GM10248 (cell line): ENCODE measurements around the gene EFNB2.

Source experiments
- CTCF ChIA-PET: fragments of 300-600 bp; sonication (Branson Sonifier 250); formaldehyde crosslinking; extraction: SDS; loops from one replicate; lab custom pipeline; 2021; ENCODE audit warnings: antibody characterized with exemption; lab: Yijun Ruan, JAX
- POLR2A ChIA-PET: fragments of 350-650 bp; sonication (Branson Sonifier 250); formaldehyde crosslinking; extraction: SDS; loops from one replicate; lab custom pipeline; 2020; ENCODE audit warnings: antibody characterized with exemption; lab: Yijun Ruan, JAX
- DNase-seq: peaks from one replicate; pipeline ENCODE4 v3.0.0; 2012; ENCODE audit errors: extremely low spot score
- TF ChIP-seq, protein P1 (sequence below): IDR thresholded peaks from 2 replicates; pipeline ENCODE4 v1.5.1; 2012; ENCODE audit warnings: mild to moderate bottlenecking, low read depth; ENCODE audit errors: extremely low read depth, missing control alignments, control extremely low read depth

The EFNB2 gene

DNA sequence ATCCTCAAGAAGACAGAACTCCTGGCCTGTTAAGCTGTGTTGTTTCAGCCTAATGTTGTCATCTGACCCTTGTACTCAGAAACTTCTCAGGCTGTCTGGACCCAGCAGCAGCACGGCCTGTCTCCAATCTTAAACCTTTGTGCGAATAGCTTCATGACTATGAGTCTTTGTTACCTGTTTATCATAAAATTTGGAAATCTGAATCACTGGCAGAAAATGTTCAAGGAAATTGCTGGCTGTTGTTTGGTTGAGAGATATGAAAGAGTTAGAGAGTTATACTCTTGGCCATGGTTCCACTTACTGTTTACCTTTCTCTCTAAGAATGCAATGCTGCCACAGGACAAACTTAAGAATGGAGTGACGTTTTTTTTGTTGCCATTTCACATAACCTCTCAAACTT, 59.6 kb downstream of the EFNB2 start:
- CTCF ChIA-PET: interaction anchor here (1.1 to 1.9 kb wide), 4 partner anchors 9 to 19 kb away, joined by 3 to 10 read pairs (median 3); no protein-coding TSS in a partner anchor
- TF ChIP-seq, protein P1, sequence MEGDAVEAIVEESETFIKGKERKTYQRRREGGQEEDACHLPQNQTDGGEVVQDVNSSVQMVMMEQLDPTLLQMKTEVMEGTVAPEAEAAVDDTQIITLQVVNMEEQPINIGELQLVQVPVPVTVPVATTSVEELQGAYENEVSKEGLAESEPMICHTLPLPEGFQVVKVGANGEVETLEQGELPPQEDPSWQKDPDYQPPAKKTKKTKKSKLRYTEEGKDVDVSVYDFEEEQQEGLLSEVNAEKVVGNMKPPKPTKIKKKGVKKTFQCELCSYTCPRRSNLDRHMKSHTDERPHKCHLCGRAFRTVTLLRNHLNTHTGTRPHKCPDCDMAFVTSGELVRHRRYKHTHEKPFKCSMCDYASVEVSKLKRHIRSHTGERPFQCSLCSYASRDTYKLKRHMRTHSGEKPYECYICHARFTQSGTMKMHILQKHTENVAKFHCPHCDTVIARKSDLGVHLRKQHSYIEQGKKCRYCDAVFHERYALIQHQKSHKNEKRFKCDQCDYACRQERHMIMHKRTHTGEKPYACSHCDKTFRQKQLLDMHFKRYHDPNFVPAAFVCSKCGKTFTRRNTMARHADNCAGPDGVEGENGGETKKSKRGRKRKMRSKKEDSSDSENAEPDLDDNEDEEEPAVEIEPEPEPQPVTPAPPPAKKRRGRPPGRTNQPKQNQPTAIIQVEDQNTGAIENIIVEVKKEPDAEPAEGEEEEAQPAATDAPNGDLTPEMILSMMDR: no peak
- POLR2A ChIA-PET: no interaction called here
- DNase-seq: no peak

DNA sequence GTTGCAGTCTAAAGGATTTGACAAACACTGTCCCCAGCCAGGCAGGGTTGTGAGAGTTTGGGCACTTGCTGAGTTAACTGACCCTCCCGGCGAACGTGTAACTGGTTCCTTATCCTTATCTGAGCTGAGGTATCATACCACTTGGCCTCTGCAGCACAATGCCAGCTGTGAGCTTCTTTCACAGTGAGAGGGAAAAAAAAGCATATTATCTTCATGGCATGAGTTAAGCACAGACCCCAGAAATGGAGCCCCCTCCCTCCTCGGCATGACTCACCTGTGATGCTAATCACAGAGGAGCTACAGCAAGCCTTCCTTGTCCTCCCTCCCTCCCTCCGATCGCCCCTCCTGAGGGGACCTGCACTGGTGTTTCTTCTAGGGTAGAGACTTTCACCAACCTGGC, 60.5 kb downstream of the EFNB2 start:
- CTCF ChIA-PET: interaction anchor here (0.7 to 1.9 kb wide), 5 partner anchors 9 to 124 kb away, joined by 3 to 10 read pairs (median 3); no protein-coding TSS in a partner anchor
- no peak for DNase-seq
- TF ChIP-seq, protein P1: no peak
- POLR2A ChIA-PET: no interaction called here

DNA sequence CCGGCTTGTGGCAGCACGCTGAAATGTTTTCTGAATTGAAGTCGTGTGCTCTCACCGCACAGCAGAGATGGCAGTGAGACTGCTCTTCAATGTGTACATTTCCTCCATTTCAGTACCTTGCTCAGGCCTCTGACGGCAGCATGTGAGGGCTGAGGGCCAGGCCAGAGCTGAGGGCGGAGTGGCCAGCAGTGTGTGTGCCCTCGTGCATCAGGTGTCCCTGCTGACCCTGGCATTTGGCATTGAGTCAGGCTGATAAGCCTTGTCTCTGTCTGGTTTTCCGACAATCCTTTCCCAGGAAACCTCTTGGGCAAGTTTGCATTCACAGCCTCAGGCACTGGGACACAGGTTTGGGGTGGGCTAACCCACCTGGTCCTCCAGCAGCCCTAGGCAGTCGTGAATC, 62.3 kb downstream of the EFNB2 start:
- DNase-seq: no peak
- TF ChIP-seq, protein P1: no peak
- ChIA-PET CTCF (no interaction called here), POLR2A (no interaction called here)

- ChIA-PET CTCF (no interaction called here), POLR2A (no interaction called here)
- DNase-seq: no peak
- TF ChIP-seq, protein P1: no peak
Measured at GRCh38 chr13:106472621-106473020, 62.8 kb downstream of the EFNB2 start.

- CTCF ChIA-PET: no interaction called here
- no peak for DNase-seq
- TF ChIP-seq, protein P1: no peak
Measured at GRCh38 chr13:106471957-106472543, 63.4 kb downstream of the EFNB2 start.

DNA sequence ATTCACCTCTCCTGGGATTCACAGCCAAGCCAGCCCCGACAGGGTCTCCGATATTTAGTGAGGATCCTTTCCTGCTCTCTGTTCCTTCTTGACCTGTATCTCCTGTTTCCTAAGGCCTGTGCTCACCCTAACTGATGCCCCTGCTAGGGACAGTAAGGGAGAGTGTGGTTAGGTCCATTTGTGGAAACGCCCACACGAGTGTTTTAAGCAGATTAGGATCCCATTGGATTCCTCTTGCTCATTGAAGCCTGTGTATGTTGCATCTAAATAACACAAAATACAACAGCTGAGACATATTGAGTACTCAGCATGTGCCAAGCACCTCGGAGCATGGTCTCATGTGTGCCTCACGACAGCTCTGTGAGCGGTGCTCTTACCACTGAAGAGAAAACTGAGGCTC, 64.9 kb downstream of the EFNB2 start:
- ChIA-PET CTCF (no interaction called here), POLR2A (no interaction called here)
- TF ChIP-seq, protein P1: no peak
- DNase-seq: no peak

More at GRCh38 chr13:106471957-106472543, 63.4 kb downstream of the EFNB2 start:
- POLR2A ChIA-PET: no interaction called here
